ENCODE measurements around the gene SART3. TPM values are rescaled to one million over a fixed set of nuclear protein-coding genes. Genes with fewer than 3 reads are reported as not detected.

The SART3 gene
- total RNA-seq, 4 donors from 2014 or later, result 35.0 to 52.6 (median 36.5) TPM

GRCh38 chr12:108511633-108512540, 49.1 kb downstream of the SART3 start:
- no peak for TF ChIP-seq CTCF (IDR thresholded peaks at IDR 0.05; ENCODE audit: low read depth)

GRCh38 chr12:108510836-108511235, 50.1 kb downstream of the SART3 start:
- no peak for TF ChIP-seq CTCF (IDR thresholded peaks at IDR 0.05; ENCODE audit: low read depth)

GRCh38 chr12:108509806-108510205, 51.2 kb downstream of the SART3 start:
- TF ChIP-seq CTCF (IDR thresholded peaks at IDR 0.05; ENCODE audit: low read depth), result no peak

- no peak for TF ChIP-seq CTCF (IDR thresholded peaks at IDR 0.05; ENCODE audit: low read depth)
Measured at GRCh38 chr12:108507971-108508642, 52.9 kb downstream of the SART3 start.

- TF ChIP-seq CTCF (IDR thresholded peaks at IDR 0.05; ENCODE audit: low read depth), result no peak
Measured at GRCh38 chr12:108505129-108505528, 55.8 kb downstream of the SART3 start.

GRCh38 chr12:108502922-108503321, 58.1 kb downstream of the SART3 start:
- no peak for TF ChIP-seq CTCF (IDR thresholded peaks at IDR 0.05; ENCODE audit: low read depth)

- no peak for TF ChIP-seq CTCF (IDR thresholded peaks at IDR 0.05; ENCODE audit: low read depth)
Measured at GRCh38 chr12:108498136-108498535, 62.8 kb downstream of the SART3 start.

Measured in subcutaneous adipose tissue (tissue), 4 donors.